Activated CD8-positive, alpha-beta memory T cell treated with anti-CD3 and anti-CD28 coated beads for 1 hour (primary cell): ENCODE results near the gene SDR42E2.
A peak's percentile ranks its signal among the peaks of the same experiment; 100 is the strongest.
"Not testable (repeated sequence)": the region's sequence is repeated elsewhere in the genome, so short reads cannot be mapped to it uniquely, and the experiment has no call there.

Experiments
- DNase-seq, 2 donors: peaks; one replicate each; pipeline ENCODE4 v3.0.0-alpha.2; 2020; ENCODE audit warnings: low read depth in 1 of 2; ENCODE audit errors: extremely low read depth in 1 of 2

SDR42E2 gene

GRCh38 chr16:22190776-22191531, 28.6 kb downstream of the SDR42E2 start:
- peak; percentile 98 to 99 for DNase-seq

DNA sequence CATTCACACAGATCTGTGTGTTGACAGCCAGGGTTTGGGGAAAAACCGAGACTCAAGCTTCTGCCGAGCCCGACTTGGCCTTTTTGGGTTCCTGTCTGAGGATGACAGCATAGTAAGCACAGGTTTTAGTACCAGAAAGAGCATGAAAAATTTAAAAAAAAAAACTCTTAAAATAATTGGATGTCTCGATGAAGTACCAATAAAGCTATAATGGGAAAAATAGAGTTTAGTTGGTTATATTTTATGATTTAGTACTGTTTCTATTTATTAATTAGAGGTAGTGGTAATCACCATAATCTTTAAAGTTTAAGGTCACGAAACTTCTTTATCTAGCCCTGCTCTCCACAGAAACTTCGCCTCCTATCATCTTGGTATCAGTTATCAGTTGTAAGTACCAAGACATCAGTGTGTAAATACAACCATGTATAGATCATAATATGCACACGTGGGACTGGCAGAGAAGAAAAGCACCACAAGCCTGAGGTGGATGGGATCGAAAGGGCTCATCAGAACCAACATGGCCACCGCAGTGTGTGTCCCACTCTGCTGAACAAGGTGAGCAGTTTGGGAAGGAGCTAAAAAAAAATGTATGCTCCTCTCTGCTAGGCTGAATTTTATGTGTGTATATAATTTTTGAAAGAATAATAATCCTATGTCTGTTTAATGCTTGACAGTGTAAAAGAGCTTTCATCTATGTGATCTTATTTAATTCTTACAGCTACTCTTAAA, 29.4 kb downstream of the SDR42E2 start:
- DNase-seq, result no peak

GRCh38 chr16:22192261-22193062, 30.2 kb downstream of the SDR42E2 start:
- peak; percentile 52 to 54 for DNase-seq

DNA sequence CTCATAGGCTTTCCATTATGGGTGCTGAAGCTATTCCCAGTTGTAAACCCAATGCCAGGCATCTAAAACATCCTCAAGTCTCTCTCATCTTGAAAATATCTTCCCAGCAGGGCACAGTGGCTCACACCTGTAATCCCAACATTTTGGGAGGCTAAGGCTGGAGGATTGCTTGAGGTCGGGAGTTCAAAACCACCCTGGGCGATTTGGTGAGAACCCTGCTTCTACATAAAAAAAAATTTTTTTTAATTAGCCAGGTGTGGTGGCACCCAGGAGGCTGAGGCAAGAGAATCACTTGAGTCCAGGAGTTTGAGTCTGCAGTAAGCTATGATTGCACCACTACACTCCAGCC, 30.7 kb downstream of the SDR42E2 start:
- DNase-seq, result no peak

DNA sequence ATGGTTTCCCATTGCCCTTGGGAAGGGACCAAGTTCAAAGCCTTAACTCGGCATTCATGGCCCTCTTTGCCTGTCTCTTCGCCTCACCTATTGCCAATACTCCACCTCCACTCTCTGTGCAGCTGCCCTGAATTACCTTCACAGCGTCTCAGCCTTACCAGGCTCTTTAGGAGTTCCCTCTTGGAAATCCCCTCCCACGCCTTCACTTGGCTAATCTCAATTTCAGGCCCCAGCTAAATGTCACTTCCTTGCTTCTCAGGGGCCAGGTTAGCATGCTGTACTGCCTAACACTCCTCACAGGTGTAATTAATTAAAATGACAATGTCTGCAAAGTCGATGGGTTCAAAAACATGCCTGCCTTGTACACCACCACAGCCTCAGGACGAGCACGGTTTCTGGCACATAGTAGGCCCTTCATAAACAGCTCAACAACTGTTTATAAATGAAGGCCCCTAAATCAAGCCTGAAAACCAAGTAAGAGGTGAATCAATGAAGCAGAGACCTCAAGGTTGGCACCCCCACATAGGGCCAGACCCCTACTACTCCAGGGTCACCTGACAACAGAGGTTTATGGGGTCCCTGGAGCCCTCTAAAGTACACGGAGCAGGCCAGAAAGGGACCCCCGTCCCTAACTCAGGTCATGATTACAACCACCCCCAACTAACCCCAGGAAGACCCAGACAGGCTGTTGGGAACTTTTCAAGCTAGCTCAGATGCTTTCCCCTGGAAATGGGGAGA, 32.6 kb downstream of the SDR42E2 start:
- no peak for DNase-seq

DNA sequence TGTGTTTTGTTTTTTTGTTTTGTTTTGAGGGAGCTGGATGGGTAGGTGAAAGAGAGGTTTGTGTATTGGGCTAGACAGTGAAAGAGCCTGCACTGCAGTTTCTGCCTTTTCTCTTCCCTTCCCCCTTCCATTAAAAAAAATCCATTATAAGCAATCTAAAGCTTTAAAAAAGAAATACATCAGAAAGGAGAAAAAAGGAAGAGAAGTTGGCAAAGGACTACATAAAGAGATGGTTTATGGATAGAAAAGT, 33.1 kb downstream of the SDR42E2 start:
- no peak for DNase-seq

DNA sequence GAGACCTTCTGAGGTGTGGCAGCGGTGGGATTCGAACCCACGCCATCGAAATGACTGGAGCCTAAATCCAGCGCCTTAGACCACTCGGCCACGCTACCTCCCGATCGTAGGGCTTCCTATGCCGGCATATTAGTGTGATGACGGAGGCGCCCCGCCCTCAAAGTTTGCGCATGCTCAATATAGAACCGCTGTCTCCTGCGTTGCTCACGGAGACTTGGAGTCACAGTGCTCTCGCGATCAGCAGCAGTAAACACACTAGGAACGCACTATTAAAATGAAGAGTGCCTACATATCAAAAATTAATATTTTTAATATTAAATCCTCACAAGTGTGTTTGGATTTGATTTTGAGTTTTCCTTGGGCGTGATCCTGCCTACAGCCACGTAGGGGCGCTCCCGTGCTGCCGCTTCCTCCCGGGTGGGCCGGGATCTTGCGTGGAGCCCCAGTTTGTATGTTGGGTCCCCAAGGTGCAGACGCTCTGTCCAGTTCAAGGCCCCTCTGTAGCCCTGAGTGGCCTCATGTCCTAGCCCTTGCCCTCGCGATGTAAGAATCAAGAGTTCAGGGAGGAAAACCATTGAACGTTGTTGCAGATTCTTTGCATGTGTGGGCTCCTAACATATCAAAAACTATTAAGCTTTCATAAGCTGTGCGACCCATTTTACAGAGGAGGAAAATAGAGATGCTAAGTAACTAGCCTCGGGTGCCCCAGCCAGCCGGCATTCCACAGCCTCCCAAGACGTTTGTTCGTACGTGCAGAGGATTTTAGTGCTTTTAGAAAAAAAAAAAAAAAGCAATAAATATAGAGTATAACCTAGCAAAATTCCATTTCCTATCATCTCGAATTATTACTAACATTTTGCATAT, 33.6 kb downstream of the SDR42E2 start:
- peak; percentile 63 to 81 for DNase-seq

DNA sequence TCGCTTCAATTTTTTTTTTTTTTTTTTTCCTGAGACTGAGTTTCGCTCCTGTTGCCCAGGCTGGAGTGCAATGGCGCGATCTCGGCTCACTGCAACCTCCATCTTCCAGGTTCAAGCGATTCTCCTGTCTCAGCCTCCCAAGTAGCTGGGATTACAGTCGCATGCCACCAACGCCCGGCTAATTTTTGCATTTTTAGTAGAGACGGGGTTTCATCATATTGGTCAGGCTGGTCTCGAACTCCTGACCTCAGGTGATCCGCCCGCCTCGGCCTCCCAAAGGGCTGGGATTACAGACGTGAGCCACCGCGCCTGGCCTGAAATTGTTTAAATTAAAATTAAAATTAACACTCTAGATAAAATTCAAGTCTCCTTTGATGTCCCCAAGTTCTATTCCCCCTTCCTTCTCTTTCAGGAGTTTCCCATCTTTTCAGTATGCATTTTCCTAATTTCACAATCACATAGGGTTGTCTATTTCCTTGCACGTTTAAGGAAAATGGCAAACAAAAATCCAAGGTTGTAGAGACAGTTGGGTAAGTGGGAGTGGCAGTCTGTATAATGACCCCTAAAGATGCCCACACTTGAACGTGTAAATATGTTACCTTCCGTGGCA, 34.4 kb downstream of the SDR42E2 start:
- not testable (repeated sequence) for DNase-seq

- DNase-seq, result no peak
These were observed 36.4 kb downstream of the SDR42E2 start for GRCh38 chr16:22198547-22199293.

DNA sequence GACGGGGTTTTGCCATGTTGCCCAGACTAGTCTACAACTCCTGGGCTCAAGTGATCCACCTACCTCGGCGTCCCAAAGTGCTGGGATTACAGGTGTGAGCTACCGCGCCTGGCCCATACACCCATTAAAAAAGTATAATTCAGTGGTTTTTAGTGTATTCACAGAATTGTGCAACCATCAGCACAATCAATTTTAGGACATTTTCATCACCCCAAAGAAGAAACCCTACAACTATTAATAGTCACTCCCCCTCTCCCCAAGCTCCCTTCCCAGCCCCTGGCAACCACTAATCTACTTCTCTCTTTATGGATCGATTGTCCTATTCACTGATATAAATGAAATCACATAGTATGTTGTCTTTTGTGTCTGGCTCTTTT, 39.9 kb downstream of the SDR42E2 start:
- DNase-seq, result no peak

- no peak for DNase-seq
These were observed 40.8 kb downstream of the SDR42E2 start for GRCh38 chr16:22203091-22203490.

- no peak for DNase-seq
These were observed 41.9 kb downstream of the SDR42E2 start for GRCh38 chr16:22204091-22204655.

DNA sequence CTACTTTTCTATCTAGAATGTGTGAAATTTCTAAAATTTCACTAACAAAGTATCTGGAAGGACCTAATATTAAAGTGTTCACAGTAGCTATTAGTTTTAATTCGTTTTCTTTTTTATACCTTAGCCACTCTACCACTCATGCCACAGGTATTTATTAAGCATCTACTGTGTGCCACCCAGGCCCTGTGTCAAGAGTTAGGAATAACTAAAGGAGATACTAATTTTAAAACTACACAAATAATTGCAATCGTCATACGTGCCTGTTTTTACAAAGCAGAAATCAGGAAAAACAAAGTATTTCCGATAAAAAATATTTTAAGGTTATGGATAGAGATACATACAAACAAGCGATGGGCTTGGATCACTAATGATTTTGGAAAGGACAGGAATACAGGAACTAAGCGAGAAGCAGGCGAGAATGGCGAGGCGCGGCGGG, 43.3 kb downstream of the SDR42E2 start:
- no peak for DNase-seq

GRCh38 chr16:22206013-22206841, 43.9 kb downstream of the SDR42E2 start, which contains the start of gene EEF2K:
Gene EEF2K (plus strand): TSS chr16:22206278. CDS start chr16:22225730, 19,452 bp downstream.
- peak; percentile 62 to 71 for DNase-seq

DNA sequence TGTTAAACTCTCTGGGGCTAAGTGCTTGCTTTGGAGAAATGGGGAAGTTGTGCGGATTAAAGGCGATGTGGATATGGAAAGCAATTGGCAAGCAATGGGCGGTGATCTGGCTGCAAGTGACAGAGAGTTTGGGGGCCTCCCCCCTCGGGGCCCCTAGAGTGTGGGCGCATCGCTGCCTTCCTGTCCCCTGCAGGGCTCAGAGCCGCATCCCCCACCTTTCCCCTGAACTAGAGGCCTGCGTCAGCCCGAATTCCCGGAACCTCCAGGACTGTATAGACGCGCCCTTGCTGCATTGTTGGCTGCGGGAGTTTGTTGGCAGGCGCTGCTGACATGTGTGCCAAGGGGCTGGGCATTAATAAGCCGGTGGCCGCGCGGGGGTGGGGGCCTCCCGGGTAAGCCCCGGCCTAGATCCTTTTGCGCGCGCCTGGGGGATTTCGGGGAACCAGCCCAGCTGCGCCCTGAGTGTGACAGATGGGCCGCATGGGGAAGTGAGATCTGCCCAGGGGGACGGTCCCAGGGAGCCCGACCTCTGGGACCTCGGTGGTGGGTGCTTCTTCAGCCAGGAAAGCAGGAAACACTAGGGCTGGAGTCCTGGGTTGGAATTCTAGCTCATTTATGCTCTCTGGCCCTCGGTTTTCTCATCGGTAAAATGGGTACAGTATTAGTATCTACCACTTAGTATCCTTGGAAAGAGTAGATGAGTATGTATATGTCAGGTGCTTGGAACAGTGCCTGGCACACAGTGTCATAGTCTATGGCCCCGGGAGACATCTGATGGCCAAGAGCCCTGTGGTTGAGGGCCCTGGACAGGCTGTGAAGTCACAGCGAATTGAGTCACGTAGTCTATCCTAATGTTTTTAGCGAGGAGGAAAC, 44.8 kb downstream of the SDR42E2 start:
- DNase-seq, result no peak

GRCh38 chr16:22207715-22208360, 45.5 kb downstream of the SDR42E2 start:
- no peak for DNase-seq
